PC-9 (cell line): Measurements from ENCODE around the gene ZBTB34. TPM values are rescaled to one million over a fixed set of nuclear protein-coding genes. Genes with fewer than 3 reads are reported as not detected.

ENCODE experiments used
- BruUV-seq: library from RNA; stranded (reverse); fragments of 400-500 nt; replicated peaks from 2 replicates; lab custom pipeline; 2021; lab: Mats Ljungman, UMichigan
- CTCF ChIA-PET: fragments of 300-600 bp; sonication (Branson Sonifier 250); formaldehyde crosslinking; loops from one replicate; lab custom pipeline; 2022; ENCODE audit warnings: antibody characterized with exemption; lab: Charles Lee
- POLR2A ChIA-PET: fragments of 300-600 bp; sonication (Branson Sonifier 250); formaldehyde crosslinking; loops from one replicate; lab custom pipeline; 2022; ENCODE audit warnings: antibody characterized with exemption; ENCODE audit not compliant: unreplicated experiment; lab: Charles Lee
- DNase-seq, 2 experiments: peaks; one replicate each; pipeline versions ENCODE4 v3.0.0 to v3.0.0-alpha.2; 2015 to 2022; ENCODE audit warnings: mixed read lengths in 1 of 2
- H2AFZ ChIP-seq: fragments of 200-600 bp; sonication (generic); 2 replicates; pipeline ENCODE4 v1.8.1; 2017; ENCODE audit warnings: antibody characterized with exemption
- H3F3A ChIP-seq: fragments of 200-600 bp; sonication (generic); 2 replicates; pipeline ENCODE4 v1.8.1; 2017; ENCODE audit warnings: antibody characterized with exemption, mild to moderate bottlenecking, low read depth; ENCODE audit not compliant: insufficient read depth
- H3K27ac ChIP-seq: fragments of 200-600 bp; sonication (generic); 2 replicates; pipeline ENCODE4 v1.6.1; 2016; ENCODE audit warnings: mixed run types
- H3K27me3 ChIP-seq: fragments of 200-600 bp; sonication (generic); 2 replicates; pipeline ENCODE4 v1.6.1; 2016; ENCODE audit warnings: low read depth, mixed run types; ENCODE audit not compliant: insufficient read depth
- H3K36me3 ChIP-seq: fragments of 200-600 bp; sonication (generic); 2 replicates; pipeline ENCODE4 v1.6.1; 2016; ENCODE audit warnings: low read depth, mixed run types
- H3K4me1 ChIP-seq: fragments of 200-600 bp; sonication (generic); replicated peaks from 2 replicates; pipeline ENCODE4 v1.6.1; 2016; ENCODE audit warnings: mixed run types; ENCODE audit not compliant: insufficient read depth
- H3K4me2 ChIP-seq: fragments of 200-600 bp; sonication (generic); 2 replicates; pipeline ENCODE4 v1.6.1; 2017; ENCODE audit warnings: mixed run types
- H3K4me3 ChIP-seq: fragments of 200-600 bp; sonication (generic); 2 replicates; pipeline ENCODE4 v1.6.1; 2016; ENCODE audit warnings: mixed run types
- H3K79me2 ChIP-seq: fragments of 200-600 bp; sonication (generic); 2 replicates; pipeline ENCODE4 v1.6.1; 2017; ENCODE audit warnings: low read depth, mixed run types
- H3K9me2 ChIP-seq: fragments of 200-600 bp; sonication (generic); 2 replicates; pipeline ENCODE4 v1.8.1; 2017; ENCODE audit warnings: mild to moderate bottlenecking; ENCODE audit not compliant: insufficient read depth
- H3K9me3 ChIP-seq: fragments of 200-600 bp; sonication (generic); 2 replicates; pipeline ENCODE4 v1.8.1; 2016; ENCODE audit warnings: low read depth; ENCODE audit not compliant: insufficient read depth
- H4K20me1 ChIP-seq: fragments of 200-600 bp; sonication (generic); 2 replicates; pipeline ENCODE4 v1.8.1; 2017; ENCODE audit not compliant: insufficient read depth
- EZH2 ChIP-seq: fragments of 200-600 bp; sonication (generic); IDR thresholded peaks from 2 replicates; pipeline ENCODE4 v1.8.0; 2017; ENCODE audit warnings: antibody characterized with exemption, low read depth
- intact Hi-C: fragments of 100-400 bp; cut with micrococcal nuclease; formaldehyde crosslinking; loops from one replicate; pipeline ENCODE4 v1.10.0; 2022; ENCODE audit not compliant: unreplicated experiment
- total RNA-seq: library from RNA; stranded (reverse); gene quantifications from 2 replicates; pipeline ENCODE4 v1.2.3, GENCODE V29; 2021
- TF ChIP-seq, protein P1 (sequence below): fragments of 200-600 bp; sonication (generic); conservative IDR thresholded peaks from 2 replicates; pipeline ENCODE4 v1.6.1; 2017; ENCODE audit warnings: mixed run types, antibody characterized with exemption, mild to moderate bottlenecking, moderate library complexity

Gene ZBTB34
- total RNA-seq, 1 experiment from 2014 or later, result 9.0 TPM

DNA sequence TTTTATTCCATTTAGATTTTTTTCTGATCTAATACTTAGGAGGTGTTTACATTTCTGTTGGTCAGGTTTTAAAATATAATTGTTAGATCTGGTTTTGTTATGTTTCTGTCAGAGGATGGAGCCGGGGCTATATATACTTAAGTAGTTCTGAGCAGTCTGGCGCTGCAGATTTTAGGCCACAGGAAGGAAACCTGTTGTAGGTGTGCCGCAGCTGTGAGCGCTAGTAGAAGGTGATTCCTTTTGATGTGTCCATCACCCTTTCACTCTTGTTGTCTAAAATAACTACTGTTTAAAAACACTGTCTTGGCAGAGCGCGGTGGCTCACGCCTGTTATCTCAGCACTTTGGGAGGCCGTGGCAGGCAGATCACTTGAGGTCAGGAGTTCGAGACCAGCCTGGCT is 17.0 kb downstream of the ZBTB34 start:
- peaks cover 3% of the 10 kb centered on the region for H3F3A ChIP-seq
- 0 out of 2 replicates have a peak, but pooled peaks cover 4% of the 10 kb centered on the region for H3K4me1 ChIP-seq
- no peaks in the 10 kb centered on the region for H3K9me3 ChIP-seq
- no peak overlapping the region for H3K27ac ChIP-seq
- H3K79me2 ChIP-seq, result peaks cover 10% of the 10 kb centered on the region; the same call in 1 of the 2 replicates
- no peak for DNase-seq
- no peaks in the 10 kb centered on the region for H3K36me3 ChIP-seq
- H3K9me2 ChIP-seq, result no peaks in the 10 kb centered on the region
- no peak for TF ChIP-seq EZH2
- TF ChIP-seq, protein P1, sequence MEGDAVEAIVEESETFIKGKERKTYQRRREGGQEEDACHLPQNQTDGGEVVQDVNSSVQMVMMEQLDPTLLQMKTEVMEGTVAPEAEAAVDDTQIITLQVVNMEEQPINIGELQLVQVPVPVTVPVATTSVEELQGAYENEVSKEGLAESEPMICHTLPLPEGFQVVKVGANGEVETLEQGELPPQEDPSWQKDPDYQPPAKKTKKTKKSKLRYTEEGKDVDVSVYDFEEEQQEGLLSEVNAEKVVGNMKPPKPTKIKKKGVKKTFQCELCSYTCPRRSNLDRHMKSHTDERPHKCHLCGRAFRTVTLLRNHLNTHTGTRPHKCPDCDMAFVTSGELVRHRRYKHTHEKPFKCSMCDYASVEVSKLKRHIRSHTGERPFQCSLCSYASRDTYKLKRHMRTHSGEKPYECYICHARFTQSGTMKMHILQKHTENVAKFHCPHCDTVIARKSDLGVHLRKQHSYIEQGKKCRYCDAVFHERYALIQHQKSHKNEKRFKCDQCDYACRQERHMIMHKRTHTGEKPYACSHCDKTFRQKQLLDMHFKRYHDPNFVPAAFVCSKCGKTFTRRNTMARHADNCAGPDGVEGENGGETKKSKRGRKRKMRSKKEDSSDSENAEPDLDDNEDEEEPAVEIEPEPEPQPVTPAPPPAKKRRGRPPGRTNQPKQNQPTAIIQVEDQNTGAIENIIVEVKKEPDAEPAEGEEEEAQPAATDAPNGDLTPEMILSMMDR, result no peak
- ChIA-PET POLR2A (no interaction called here), CTCF (no interaction called here)
- H3K27me3 ChIP-seq, result no peaks in the 10 kb centered on the region
- no peak overlapping the region for H2AFZ ChIP-seq
- no peak overlapping the region for H3K4me2 ChIP-seq
- no TSS peak for BruUV-seq
- intact Hi-C loops, result no loop called here
- no peak overlapping the region for H3K4me3 ChIP-seq
- peaks cover 5% of the 10 kb centered on the region for H4K20me1 ChIP-seq

- intact Hi-C loops, result no loop called here
- peaks cover 5% of the 10 kb centered on the region for H4K20me1 ChIP-seq
- CTCF ChIA-PET, result no interaction called here
Observed at GRCh38 chr9:126879288-126879687, 18.8 kb downstream of the ZBTB34 start.

DNA sequence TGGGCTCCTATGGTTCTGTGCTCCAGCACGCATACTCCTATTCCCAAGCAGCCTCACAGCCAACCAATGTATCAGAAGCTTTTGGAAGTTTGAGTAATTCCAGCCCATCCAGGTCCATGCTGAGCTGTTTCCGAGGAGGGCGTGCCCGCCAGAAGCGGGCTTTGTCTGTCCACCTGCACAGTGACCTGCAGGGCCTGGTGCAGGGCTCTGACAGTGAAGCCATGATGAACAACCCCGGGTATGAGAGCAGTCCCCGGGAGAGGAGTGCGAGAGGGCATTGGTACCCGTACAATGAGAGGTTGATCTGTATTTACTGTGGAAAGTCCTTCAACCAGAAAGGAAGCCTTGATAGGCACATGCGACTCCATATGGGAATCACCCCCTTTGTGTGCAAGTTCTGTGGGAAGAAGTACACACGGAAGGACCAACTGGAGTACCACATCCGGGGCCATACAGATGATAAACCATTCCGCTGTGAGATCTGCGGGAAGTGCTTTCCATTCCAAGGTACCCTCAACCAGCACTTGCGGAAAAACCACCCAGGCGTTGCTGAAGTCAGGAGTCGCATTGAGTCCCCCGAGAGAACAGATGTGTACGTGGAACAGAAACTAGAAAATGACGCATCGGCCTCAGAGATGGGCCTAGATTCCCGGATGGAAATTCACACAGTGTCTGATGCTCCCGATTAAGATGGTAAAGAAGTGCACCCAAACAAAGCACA is 19.9 kb downstream of the ZBTB34 start:
- intact Hi-C loops, result no loop called here
- Histone ChIP-seq H3K9me3 (no peaks in the 10 kb centered on the region), H4K20me1 (peaks cover 5% of the 10 kb centered on the region), H2AFZ (no peak overlapping the region), H3K4me1 (no peaks in the 10 kb centered on the region), H3K27me3 (no peaks in the 10 kb centered on the region), H3F3A (no peaks in the 10 kb centered on the region), H3K9me2 (no peaks in the 10 kb centered on the region), H3K79me2 (peaks cover 10% of the 10 kb centered on the region; the same call in 1 of the 2 replicates), H3K4me2 (no peak overlapping the region), H3K4me3 (no peak overlapping the region), H3K36me3 (no peaks in the 10 kb centered on the region), H3K27ac (no peak overlapping the region)
- no peak for DNase-seq
- no TSS peak for BruUV-seq
- POLR2A ChIA-PET, result no interaction called here
- CTCF ChIA-PET, result no interaction called here
- TF ChIP-seq, protein P1, result no peak
- TF ChIP-seq EZH2, result no peak

More at GRCh38 chr9:126879288-126879687, 18.8 kb downstream of the ZBTB34 start:
- Histone ChIP-seq H3F3A (peaks cover 3% of the 10 kb centered on the region), H3K27ac (no peak overlapping the region), H3K79me2 (peaks cover 10% of the 10 kb centered on the region; the same call in 1 of the 2 replicates), H3K4me3 (no peak overlapping the region), H3K9me2 (no peaks in the 10 kb centered on the region), H3K4me1 (0 out of 2 replicates have a peak, but pooled peaks cover 4% of the 10 kb centered on the region), H3K4me2 (no peak overlapping the region), H3K36me3 (no peaks in the 10 kb centered on the region), H3K27me3 (no peaks in the 10 kb centered on the region), H2AFZ (no peak overlapping the region), H3K9me3 (no peaks in the 10 kb centered on the region)
- DNase-seq, result no peak
- no TSS peak for BruUV-seq
- no peak for TF ChIP-seq EZH2
- POLR2A ChIA-PET, result no interaction called here
